ENCODE results near the gene SMIM23. TPM values are rescaled to one million over a fixed set of nuclear protein-coding genes. Genes with fewer than 3 reads are reported as not detected.

SMIM23 gene
- total RNA-seq, result not detected

DNA sequence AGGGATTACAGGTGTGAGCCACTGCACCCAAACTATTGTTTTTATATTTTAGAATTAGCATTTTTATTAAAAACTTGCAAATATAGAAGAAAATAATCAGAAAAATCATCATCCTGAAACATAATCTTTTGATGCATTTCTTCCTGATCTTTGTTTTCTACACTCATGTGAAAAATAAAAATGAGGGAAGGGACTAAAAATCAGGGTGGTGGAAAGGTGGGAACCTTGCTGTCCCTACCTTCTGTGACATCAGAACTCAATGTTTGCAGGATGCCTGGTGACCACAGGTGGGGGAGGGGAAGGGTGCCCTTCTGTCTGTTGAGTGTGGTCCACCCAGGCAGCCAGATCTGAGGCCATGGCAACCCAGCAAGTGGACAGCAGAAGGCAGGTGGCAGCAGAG lies at the start of gene SMIM23:
SMIM23 (plus strand) TSS at position 301 of the 400 bp plus-strand sequence; CDS start at position 356, 55 bp downstream.

Other genes with a start within 250 kb of the SMIM23 start
- 123 TPM for gene FBXW11, start 220.8 kb downstream of the SMIM23 start, total RNA-seq

Data from parietal lobe (tissue), 1 donor.